Spleen (tissue), 11 donors: Measurements from ENCODE around the gene FAM114A1. TPM values are rescaled to one million over a fixed set of nuclear protein-coding genes. Genes with fewer than 3 reads are reported as not detected.
A peak's percentile ranks its signal among the peaks of the same experiment; 100 is the strongest.

Experiments used
- DNase-seq: peaks from one replicate; pipeline ENCODE4 v3.0.0-alpha.2; 2020
- H3K27ac ChIP-seq, 8 donors: fragments of 200-600 bp; sonication (generic) in 7 of 8; 1 replicate in 4 of 8; 2 replicates in 4 of 8; pipeline versions ENCODE4 v1.5.0 to v1.8.0; 2016 to 2021; ENCODE audit warnings: inconsistent platforms in 4 of 8, mild to moderate bottlenecking in 4 of 8, moderate library complexity in 1 of 8
- H3K27me3 ChIP-seq, 7 donors: fragments of 200-600 bp; sonication (generic) in 6 of 7; replicated peaks in 1 of 7; 1 replicate in 4 of 7; 2 replicates in 3 of 7; pipeline versions ENCODE4 v1.5.0 to v1.8.0; 2016 to 2021; ENCODE audit warnings: inconsistent platforms in 3 of 7, mild to moderate bottlenecking in 1 of 7
- H3K36me3 ChIP-seq, 6 donors: fragments of 200-600 bp; sonication (generic) in 5 of 6; 1 replicate in 4 of 6; 2 replicates in 2 of 6; pipeline versions ENCODE4 v1.5.0 to v1.8.0; 2016 to 2021; ENCODE audit warnings: inconsistent platforms in 2 of 6
- H3K4me1 ChIP-seq, 6 donors: fragments of 200-600 bp; sonication (generic) in 5 of 6; 1 replicate in 3 of 6; 2 replicates in 3 of 6; pipeline versions ENCODE4 v1.5.0 to v1.8.0; 2016 to 2021; ENCODE audit warnings: inconsistent platforms in 3 of 6
- H3K4me3 ChIP-seq, 8 donors: fragments of 200-600 bp; sonication (generic) in 7 of 8; 1 replicate in 4 of 8; 2 replicates in 4 of 8; pipeline versions ENCODE4 v1.5.0 to v1.8.0; 2016 to 2021; ENCODE audit warnings: inconsistent platforms in 4 of 8, mild to moderate bottlenecking in 4 of 8, moderate library complexity in 2 of 8
- H3K9me3 ChIP-seq, 8 donors: fragments of 200-600 bp; sonication (generic) in 7 of 8; 1 replicate in 4 of 8; 2 replicates in 4 of 8; pipeline versions ENCODE4 v1.5.0 to v1.8.0; 2016 to 2021; ENCODE audit warnings: inconsistent platforms in 4 of 8
- CTCF ChIP-seq, 11 experiments: fragments of 200-600 bp in 7 of 11; fragments of 450-650 bp in 4 of 11; sonication (generic) in 4 of 11; IDR thresholded peaks in 8 of 11; conservative IDR thresholded peaks in 3 of 11; 1 replicate in 7 of 11; 2 replicates in 4 of 11; pipeline versions ENCODE4 v1.4.0 to v1.8.0; 2016 to 2021; ENCODE audit warnings: antibody characterized with exemption in 11 of 11, inconsistent platforms in 4 of 11, mild to moderate bottlenecking in 1 of 11
- POLR2A ChIP-seq, 3 donors: fragments of 450-650 bp; IDR thresholded peaks; one replicate each; pipeline ENCODE4 v1.5.1; 2017; ENCODE audit warnings: antibody characterized with exemption in 3 of 3, mild to moderate bottlenecking in 1 of 3
- POLR2AphosphoS5 ChIP-seq, 3 donors: sonication (generic); formaldehyde crosslinking; IDR thresholded peaks; one replicate each; pipeline ENCODE4 v1.5.1; 2017; ENCODE audit warnings: antibody characterized with exemption in 3 of 3
- WGBS, 5 donors: extraction: QIAGEN DNeasy Blood & Tissue Kit in 3 of 5; methylation state at CpG; one replicate each; pipeline versions ENCODE4 v1.1.5 to v1.1.7; 2013 to 2018; 5-methylcytosine and 5-hydroxymethylcytosine counted together
- intact Hi-C: fragments of 100-400 bp; cut with DNase I; formaldehyde crosslinking; loops from one replicate; pipeline ENCODE4 v1.15.0; 2023; ENCODE audit warnings: low total_unique reads
- polyA plus RNA-seq, 3 donors: library from polyadenylated mRNA; stranded (reverse); fragments of 200-250 nt; gene quantifications; one replicate each; pipeline ENCODE4 v1.2.1, GENCODE V29; 2013
- total RNA-seq, 7 donors: library from RNA; depleted of rRNA in 3 of 7; stranded (reverse); fragments of >200 nt in 3 of 7; fragmentation: NEBNext Ultra II Directional in 4 of 7; extraction: Animal tissue kit (Norgen Biotek cat#: 25700) in 4 of 7; gene quantifications; one replicate each; pipeline versions ENCODE4 v1.1.0 to v1.2.1, GENCODE V29; 2016 to 2021
- donor health status: healthy with polysubstance abuse.
- donor health status: DM: no; HTN: no; CAD: no; lungs with moderate emphysema.
- donor health status: DM: no; HTN: no; CAD: no.
- donor health status: Bipolar disorder and iron deficiency.
- donor health status: healthy.
- donor health status: DM: no; HTN: no; CAD: no.
- donor health status: DM: yes; HTN: yes; CAD: no.

FAM114A1 gene
- total and polyA plus RNA-seq, 10 donors: 3.9 to 50.2 (median 24.1) TPM

DNA sequence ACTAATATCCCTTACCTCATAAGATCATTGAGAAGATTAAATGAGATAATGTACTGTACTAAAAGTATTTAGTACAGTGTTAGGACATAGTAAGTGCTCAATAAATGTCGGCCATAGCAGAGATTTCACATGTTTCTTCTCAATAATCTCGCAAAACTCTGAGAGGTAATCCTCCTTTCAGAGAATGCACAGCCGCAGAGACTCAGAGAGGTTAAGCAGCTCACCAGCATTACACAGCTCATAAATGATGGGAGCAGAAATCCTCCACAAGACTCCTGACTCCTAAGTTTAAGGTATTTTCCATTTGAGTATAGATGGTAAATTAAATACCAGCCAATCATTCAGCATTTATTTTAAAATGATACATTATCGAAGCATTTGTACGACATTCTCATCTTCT, 34.6 kb downstream of the FAM114A1 start:
- Histone ChIP-seq H3K27me3 (no peaks in the 10 kb centered on the region), H3K27ac (no peak overlapping the region), H3K4me1 (peaks cover 0 to 5% (median 0%) of the 10 kb centered on the region in 6 donors), H3K9me3 (no peaks in the 10 kb centered on the region), H3K4me3 (no peak overlapping the region), H3K36me3 (peaks cover 0 to 23% (median 0%) of the 10 kb centered on the region in 6 donors)
- 90 to 93% (median 91%) methylated on average over 5 of the region's 5 CpGs for WGBS, 5 donors
- DNase-seq: no peak
- intact Hi-C loops: loop anchor here (5.0 kb wide), 1 partner anchor 235 kb away; no protein-coding TSS in a partner anchor
- TF ChIP-seq POLR2AphosphoS5 (IDR thresholded peaks at IDR 0.05) (no peak), CTCF (IDR thresholded peaks at IDR 0.05 in 8 of 11, conservative IDR thresholded peaks at IDR 0.05 in 3 of 11) (no peak), POLR2A (IDR thresholded peaks at IDR 0.05) (no peak)

GRCh38 chr4:38902695-38903094, 35.1 kb downstream of the FAM114A1 start:
- no peak overlapping the region for H3K4me3 ChIP-seq
- H3K9me3 ChIP-seq: no peaks in the 10 kb centered on the region
- intact Hi-C loops: loop anchor here (5.0 kb wide), 1 partner anchor 235 kb away; no protein-coding TSS in a partner anchor
- peaks cover 0 to 24% (median 0%) of the 10 kb centered on the region in 6 donors for H3K36me3 ChIP-seq
- DNase-seq: no peak
- peaks cover 0 to 5% (median 0%) of the 10 kb centered on the region in 6 donors for H3K4me1 ChIP-seq
- H3K27me3 ChIP-seq: no peaks in the 10 kb centered on the region
- no peak overlapping the region for H3K27ac ChIP-seq
- TF ChIP-seq POLR2A (IDR thresholded peaks at IDR 0.05): no peak
- TF ChIP-seq POLR2AphosphoS5 (IDR thresholded peaks at IDR 0.05): no peak
- TF ChIP-seq CTCF (IDR thresholded peaks at IDR 0.05 in 8 of 11, conservative IDR thresholded peaks at IDR 0.05 in 3 of 11): peak in 9 of 11 experiments; percentile 25 to 45 (median 40)

- DNase-seq: no peak
- Histone ChIP-seq H3K4me1 (peaks cover 0 to 5% (median 0%) of the 10 kb centered on the region in 6 donors), H3K9me3 (no peaks in the 10 kb centered on the region), H3K27me3 (no peaks in the 10 kb centered on the region), H3K36me3 (peaks cover 0 to 35% (median under 1%) of the 10 kb centered on the region in 6 donors), H3K27ac (no peak overlapping the region), H3K4me3 (no peak overlapping the region)
- intact Hi-C loops: loop anchor here (5.0 kb wide), 1 partner anchor 233 kb away; no protein-coding TSS in a partner anchor
- TF ChIP-seq CTCF (IDR thresholded peaks at IDR 0.05 in 8 of 11, conservative IDR thresholded peaks at IDR 0.05 in 3 of 11) (no peak), POLR2A (IDR thresholded peaks at IDR 0.05) (no peak), POLR2AphosphoS5 (IDR thresholded peaks at IDR 0.05) (no peak)
- 69 to 86% (median 83%) methylated on average over 10 of the region's 10 CpGs for WGBS, 5 donors
Observed at GRCh38 chr4:38904090-38904666, 36.6 kb downstream of the FAM114A1 start.

DNA sequence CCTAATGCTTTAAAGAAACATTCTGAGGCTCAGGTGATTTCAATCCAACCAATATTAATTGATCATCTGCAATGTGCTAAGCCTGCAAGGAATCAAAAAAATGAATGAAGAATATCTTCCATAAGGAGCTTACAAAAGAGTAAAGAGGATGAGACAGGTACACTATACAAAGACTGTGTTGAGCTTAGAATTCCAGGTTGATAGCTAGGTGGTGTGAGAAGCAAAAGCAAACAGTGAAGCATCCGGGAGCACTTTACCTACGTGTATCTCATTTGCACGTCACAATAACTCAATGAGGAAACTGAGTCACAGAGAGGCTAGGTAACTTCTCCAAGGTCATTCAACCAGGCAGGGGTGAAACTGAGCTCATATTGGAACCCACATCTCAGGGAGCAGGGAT, 37.1 kb downstream of the FAM114A1 start:
- Histone ChIP-seq H3K36me3 (peaks cover 0 to 38% (median 3%) of the 10 kb centered on the region in 6 donors), H3K9me3 (no peaks in the 10 kb centered on the region), H3K4me3 (no peak overlapping the region), H3K27ac (peak overlapping the region in 2 of 8 donors; percentile 32 to 38), H3K4me1 (peaks cover 0 to 5% (median 0%) of the 10 kb centered on the region in 6 donors), H3K27me3 (no peaks in the 10 kb centered on the region)
- intact Hi-C loops: loop anchor here (5.0 kb wide), 1 partner anchor 233 kb away; no protein-coding TSS in a partner anchor
- no peak for DNase-seq
- 95 to 98% (median 96%) methylated on average over 3 of the region's 3 CpGs for WGBS, 5 donors
- TF ChIP-seq POLR2AphosphoS5 (IDR thresholded peaks at IDR 0.05) (no peak), CTCF (IDR thresholded peaks at IDR 0.05 in 8 of 11, conservative IDR thresholded peaks at IDR 0.05 in 3 of 11) (no peak), POLR2A (IDR thresholded peaks at IDR 0.05) (no peak)
